GM19238 (cell line): ENCODE results near the gene RXFP1.
A peak's percentile ranks its signal among the peaks of the same experiment; 100 is the strongest.

ENCODE experiments used
- DNase-seq: peaks from one replicate; pipeline ENCODE4 v3.0.0; 2011; ENCODE audit warnings: low spot score; ENCODE audit not compliant: insufficient read length

The RXFP1 gene

GRCh38 chr4:158521484-158522088 is at the start of gene RXFP1:
Gene RXFP1 (plus strand): TSS chr4:158521882. CDS start chr4:158521977, 95 bp downstream.
- DNase-seq, result no peak

DNA sequence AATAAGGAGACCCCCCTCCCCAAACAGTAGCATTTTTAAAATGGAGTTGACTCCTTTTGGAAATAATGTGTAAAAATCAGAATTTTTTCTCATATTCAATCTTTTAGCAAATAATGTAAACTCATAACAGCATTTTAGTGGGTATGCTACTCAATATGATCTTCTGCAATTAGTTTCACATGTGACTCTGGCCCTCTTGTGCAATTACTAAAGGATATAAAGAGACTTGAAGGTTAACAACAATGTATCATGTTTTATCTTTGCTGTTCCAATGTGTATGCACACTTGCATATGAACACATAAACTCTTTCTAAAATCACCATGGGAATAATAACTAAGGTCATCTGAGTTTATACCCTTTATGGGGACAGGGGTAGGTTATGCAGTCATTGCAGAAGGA is 39.9 kb upstream of the RXFP1 start:
- DNase-seq, result no peak

DNA sequence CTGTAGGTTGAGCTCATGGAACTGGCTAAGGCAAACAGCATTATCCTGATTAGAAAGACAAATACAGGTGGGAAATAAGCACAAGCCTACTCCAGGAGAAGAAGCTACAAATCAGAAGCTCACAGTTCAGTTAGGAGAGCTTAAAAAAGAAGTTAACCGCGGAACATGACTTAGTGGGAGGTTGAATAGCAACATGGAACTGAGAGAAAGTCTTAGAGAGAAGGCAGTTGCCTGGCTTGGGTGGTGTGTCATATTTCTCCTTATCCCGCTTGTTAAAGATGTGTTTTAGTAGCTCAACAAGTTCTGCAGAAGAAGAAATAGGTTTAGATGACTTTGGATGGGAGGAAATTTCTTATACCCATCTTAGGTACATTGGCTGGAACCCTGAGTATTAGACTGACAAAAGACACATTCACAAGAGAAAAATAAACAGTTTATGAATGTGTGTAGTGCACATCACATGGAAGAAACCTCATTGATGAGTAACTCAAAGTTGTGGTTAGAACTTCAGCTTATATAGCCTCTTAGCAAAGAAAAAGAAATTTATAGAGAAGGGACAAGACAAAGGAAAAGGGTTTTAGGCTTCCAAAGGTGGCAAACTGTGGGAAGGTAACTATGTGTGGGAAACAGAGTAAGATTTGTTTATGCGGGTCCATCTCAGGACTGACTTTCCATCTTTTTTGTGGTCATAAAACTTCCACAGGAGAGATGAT is 37.4 kb upstream of the RXFP1 start:
- no peak for DNase-seq

DNA sequence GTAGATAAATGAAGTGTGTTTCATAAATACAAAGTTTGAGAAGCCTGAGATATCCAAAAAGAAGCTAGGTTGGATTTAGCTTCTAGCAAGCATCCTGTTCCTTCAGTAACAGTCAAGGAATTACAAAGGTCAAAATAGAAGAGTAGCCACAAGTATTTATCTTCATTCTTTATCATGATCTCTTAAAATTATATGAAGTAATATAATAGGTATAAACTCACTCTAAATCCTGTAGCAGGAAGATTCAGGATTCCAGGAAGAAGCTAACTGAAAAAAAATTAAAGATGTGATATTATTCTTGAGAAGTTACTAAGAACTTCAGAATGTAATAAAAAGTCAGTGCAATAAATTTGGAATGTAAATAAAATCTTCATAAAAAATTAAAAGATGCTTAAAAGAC is 31.1 kb upstream of the RXFP1 start:
- no peak for DNase-seq

GRCh38 chr4:158492391-158492790 is 29.3 kb upstream of the RXFP1 start:
- DNase-seq, result no peak

DNA sequence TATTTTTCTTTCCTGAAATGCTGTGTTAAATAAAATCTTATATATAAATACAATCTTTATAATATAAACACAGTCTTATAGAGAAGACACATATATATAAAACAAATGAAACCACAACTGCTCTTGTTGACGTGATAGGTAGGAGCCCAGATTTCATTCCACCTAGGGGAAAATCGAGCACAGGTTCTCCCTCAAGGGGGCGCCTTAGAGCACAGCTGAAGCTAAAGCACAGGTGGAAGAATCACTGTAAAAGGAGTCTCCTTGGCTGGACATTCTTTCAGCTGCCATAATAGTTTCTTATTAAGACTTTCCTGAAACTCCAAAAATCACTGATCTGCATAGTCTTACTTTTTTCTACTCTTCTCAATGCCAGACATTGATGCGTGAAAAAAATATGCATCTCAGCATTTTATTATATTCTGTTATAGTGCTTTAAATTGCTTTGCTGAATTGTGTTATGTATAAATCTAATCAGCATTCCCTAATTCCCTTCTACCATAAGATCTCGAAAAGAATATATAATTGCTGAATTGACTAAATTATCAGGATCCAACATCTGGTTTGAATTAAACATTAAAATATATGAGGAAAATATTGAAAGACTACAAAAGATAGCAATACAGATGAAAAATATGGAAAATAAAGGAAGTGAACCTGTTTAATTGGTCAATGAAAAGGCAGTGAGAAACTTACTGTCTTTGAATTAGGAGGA is 25.5 kb upstream of the RXFP1 start:
- peak; percentile 7 for DNase-seq

GRCh38 chr4:158500054-158500453 is 21.6 kb upstream of the RXFP1 start:
- DNase-seq, result no peak

- DNase-seq, result no peak
Observed at GRCh38 chr4:158513256-158513655, 8.4 kb upstream of the RXFP1 start.

- no peak for DNase-seq
Observed at GRCh38 chr4:158519226-158519625, 2.5 kb upstream of the RXFP1 start.

- DNase-seq, result no peak
Observed at GRCh38 chr4:158523990-158524535, 2.4 kb downstream of the RXFP1 start.

GRCh38 chr4:158527516-158527915 is 5.8 kb downstream of the RXFP1 start:
- DNase-seq, result no peak

- DNase-seq, result no peak
Observed at GRCh38 chr4:158529505-158529904, 7.8 kb downstream of the RXFP1 start.

DNA sequence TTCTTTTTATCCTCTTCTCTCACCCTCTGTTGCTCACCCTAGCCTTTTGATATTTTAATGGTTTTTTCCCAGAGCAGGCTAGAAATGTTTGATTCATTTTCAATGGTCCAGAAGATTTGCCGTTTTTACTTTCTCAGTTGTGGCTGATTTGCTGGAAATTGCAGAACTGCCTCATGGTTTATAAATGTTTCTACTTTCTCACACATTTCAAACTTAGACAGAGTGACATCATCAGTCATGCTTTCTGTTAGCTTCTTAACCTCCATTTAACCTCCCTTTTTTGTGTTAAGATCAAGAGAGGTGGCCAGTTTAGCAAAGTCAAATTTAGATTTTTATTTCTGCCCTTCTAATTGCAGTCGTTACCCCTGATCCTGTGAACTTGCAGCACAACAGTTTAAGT is 8.7 kb downstream of the RXFP1 start:
- no peak for DNase-seq

DNA sequence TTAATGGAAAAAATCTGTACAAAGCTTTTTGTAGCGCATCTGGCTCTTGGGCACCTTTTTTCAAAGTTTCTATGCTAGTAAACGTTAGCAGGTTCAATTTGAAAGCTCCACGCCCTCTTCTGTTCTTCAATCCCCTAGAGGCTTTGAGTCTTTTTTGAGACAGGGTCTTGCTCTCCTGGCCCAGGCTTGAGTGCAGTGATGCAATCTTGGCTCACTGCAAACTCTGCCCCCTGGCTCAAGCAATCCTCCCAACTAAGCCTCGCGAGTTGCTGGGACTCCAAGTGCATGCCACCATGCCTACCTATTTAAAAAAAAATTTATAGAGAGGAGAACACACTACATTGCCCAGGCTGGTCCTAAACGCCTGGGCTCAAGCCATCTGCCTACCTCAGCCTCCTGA is 9.2 kb downstream of the RXFP1 start:
- no peak for DNase-seq

DNA sequence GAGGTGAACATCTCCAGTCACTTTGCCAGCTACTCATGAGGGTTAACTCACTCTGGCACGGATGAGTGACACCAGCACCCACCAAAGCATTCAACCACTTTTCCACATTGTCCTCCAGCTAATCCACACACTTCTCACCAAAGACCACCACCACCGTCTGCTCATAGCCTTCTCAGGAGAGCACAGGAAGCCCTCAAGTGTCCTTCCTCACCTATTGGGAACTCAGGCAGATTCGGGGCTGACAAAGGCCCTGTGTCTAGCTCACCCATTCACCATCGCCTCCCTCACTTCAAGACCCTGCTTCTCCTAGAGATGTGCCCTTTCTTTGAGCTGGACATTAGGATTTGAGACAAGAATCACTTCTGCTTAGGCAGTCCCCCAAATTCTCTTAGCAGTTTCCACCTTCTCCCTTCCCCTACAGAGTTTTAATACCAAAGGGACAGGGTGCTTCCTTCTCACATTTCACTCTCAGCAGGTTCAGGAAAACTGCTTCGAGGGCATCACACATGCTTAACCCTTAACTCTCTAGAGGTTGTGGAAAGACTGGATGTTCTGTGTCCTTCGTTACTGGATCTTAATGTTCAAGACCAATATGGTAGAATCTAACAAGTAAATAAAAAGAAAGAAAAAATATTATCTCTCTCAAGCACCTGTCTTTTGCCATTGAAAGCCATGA is 11.0 kb downstream of the RXFP1 start:
- DNase-seq, result no peak

- DNase-seq, result no peak
Observed at GRCh38 chr4:158534727-158535126, 13.0 kb downstream of the RXFP1 start.

DNA sequence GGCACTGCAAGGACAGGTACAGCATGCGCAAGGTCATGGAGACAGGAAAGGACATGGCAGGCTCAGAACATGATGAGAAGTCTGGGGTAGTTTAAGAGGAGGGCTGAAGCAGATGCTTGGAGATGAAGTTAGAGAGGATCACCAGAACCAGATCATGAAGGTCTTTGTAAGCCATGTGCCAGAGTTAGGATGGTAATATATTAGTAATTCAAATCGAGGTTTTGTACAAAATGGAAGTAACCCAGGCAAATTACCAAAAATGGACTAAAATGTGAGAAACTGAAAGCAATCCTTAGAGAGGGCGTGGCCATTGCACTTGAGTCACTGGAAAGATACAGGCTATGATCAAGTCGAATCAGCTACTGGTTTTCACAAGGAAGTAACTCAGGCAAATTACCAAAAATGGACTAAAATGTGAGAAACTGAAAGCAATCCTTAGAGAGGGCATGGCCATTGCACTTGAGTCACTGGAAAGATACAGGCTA is 13.5 kb downstream of the RXFP1 start:
- DNase-seq, result no peak

DNA sequence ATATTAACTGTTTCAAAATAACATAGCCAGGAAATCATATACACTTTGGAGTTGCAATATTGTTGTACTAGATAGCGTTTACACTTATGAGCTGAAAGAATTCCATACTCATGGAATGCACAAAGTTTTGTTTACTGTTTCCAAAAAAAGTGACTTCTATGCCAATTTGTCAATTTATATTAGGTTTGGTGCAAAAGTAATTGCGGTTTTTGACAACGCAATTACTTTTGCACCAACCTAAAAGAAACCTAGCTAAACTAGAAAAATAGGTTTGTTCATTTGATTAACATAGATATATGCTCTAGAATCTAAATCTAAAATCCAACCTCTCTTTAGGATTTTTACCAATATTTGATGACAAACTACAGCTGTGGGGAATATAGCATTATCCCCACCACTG is 15.2 kb downstream of the RXFP1 start:
- DNase-seq, result no peak

DNA sequence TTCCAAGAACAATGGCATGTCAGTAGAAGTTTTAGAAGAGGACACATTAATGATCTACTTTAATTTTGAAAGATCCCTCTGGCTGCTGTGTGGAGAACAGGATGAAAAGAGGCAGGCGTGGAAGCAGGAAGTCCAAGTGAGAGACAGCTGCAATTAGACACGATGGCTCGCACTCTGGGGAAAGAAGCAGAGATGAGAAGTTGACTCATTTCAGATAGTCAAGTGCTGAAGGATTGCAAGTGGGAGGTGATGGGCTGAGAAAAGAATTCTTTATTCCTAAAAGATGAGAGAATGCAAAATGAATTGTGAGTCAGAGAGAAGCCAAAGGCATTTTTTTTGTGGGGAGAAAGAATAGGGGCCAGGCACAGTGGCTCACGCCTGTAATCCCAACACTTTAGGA is 16.5 kb downstream of the RXFP1 start:
- no peak for DNase-seq

DNA sequence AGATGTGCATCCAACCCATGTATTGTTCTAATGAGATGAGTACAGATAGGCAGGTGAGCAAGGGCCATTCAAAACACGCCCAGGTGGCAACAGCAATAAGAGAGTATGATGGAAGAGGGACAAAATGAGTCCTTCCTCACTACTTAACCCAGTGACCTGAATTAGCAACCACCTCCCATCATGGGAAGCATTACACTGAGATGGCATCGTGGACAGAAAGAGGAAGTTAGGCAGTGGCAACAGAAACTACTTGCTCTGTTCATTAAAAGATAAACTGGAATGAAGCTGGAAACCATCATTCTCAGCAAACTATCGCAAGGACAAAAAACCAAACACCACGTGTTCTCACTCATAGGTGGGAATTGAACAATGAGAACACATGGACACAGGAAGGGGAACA is 17.2 kb downstream of the RXFP1 start:
- DNase-seq, result no peak

DNA sequence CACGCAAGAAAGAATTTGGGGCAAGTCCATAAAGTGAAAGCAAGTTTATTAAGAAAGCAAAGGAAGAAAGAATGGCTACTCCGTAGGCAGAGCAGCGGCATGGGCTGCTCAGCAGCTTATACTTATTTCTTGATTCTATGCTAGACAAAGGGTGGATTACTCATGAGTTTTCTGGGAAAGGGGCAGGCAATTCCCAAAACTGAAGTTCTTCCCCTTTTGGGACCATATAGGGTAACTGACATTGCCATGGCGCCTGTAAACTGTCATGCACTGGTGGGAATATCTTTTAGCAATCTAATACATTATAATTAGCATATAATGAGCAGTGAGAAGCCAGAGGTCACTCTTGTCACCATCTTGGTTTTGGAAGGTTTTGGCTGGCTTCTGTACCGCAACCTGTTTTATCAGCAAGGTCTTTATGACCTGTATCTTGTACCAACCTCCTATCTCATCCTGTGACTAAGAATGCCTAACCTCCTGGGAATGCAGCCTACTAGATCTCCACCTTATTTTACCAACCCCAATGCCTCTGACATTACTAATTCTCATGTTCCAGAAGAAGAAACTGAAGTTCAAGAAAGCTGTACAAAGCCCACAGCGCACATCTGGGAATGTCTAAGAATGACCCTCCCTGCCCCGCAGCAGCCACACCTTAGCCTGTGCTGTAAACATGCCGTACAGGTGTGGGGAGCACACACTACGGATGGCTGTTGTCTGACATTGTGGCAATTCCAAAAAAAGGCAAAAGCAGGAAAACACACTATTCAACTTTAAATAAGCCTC is 18.6 kb downstream of the RXFP1 start:
- DNase-seq, result no peak
